DLD1 (cell line): ENCODE measurements around the gene SCAANT1.

Experiments used
- in situ Hi-C: cut with HindIII; loops from 2 replicates; pipeline ENCODE4 v1.10.0; 2017; ENCODE audit warnings: low sequenced_read_pairs

The SCAANT1 gene

GRCh38 chr3:63905731-63906620 is 6.2 kb downstream of the SCAANT1 start:
- in situ Hi-C loops = no loop called here

GRCh38 chr3:63900459-63900858 is 11.7 kb downstream of the SCAANT1 start:
- in situ Hi-C loops = no loop called here

GRCh38 chr3:63900010-63900409 is 12.2 kb downstream of the SCAANT1 start:
- in situ Hi-C loops = no loop called here

GRCh38 chr3:63896332-63897030 is 15.7 kb downstream of the SCAANT1 start:
- in situ Hi-C loops = no loop called here

GRCh38 chr3:63895422-63896189 is 16.6 kb downstream of the SCAANT1 start:
- in situ Hi-C loops = no loop called here

- in situ Hi-C loops = no loop called here
Observed at GRCh38 chr3:63892773-63893352, 19.3 kb downstream of the SCAANT1 start.

GRCh38 chr3:63891518-63891917 is 20.7 kb downstream of the SCAANT1 start:
- in situ Hi-C loops = no loop called here

- in situ Hi-C loops = no loop called here
Observed at GRCh38 chr3:63886858-63887257, 25.3 kb downstream of the SCAANT1 start.

- in situ Hi-C loops = no loop called here
Observed at GRCh38 chr3:63880653-63881052, 31.5 kb downstream of the SCAANT1 start.

- in situ Hi-C loops = no loop called here
Observed at GRCh38 chr3:63878394-63879060, 33.7 kb downstream of the SCAANT1 start.

GRCh38 chr3:63877737-63878393 is 34.3 kb downstream of the SCAANT1 start:
- in situ Hi-C loops = no loop called here

- in situ Hi-C loops = no loop called here
Observed at GRCh38 chr3:63876260-63876659, 35.9 kb downstream of the SCAANT1 start.

GRCh38 chr3:63875510-63875909 is 36.7 kb downstream of the SCAANT1 start:
- in situ Hi-C loops = no loop called here

- in situ Hi-C loops = no loop called here
Observed at GRCh38 chr3:63874769-63875168, 37.4 kb downstream of the SCAANT1 start.

GRCh38 chr3:63872135-63872924 is 39.9 kb downstream of the SCAANT1 start:
- in situ Hi-C loops = no loop called here

- in situ Hi-C loops = no loop called here
Observed at GRCh38 chr3:63870615-63871005, 41.6 kb downstream of the SCAANT1 start.

- in situ Hi-C loops = no loop called here
Observed at GRCh38 chr3:63869940-63870614, 42.1 kb downstream of the SCAANT1 start.

GRCh38 chr3:63867225-63867624 is 45.0 kb downstream of the SCAANT1 start:
- in situ Hi-C loops = no loop called here

- in situ Hi-C loops = no loop called here
Observed at GRCh38 chr3:63864965-63865327, 47.2 kb downstream of the SCAANT1 start.
